GM12864 (cell line): ENCODE results near the gene ELP2.

ENCODE experiments used
- DNase-seq: peaks from one replicate; pipeline ENCODE4 v3.0.0-alpha.2; 2011; ENCODE audit warnings: low read depth
- H3K4me3 ChIP-seq: 2 replicates; pipeline ENCODE4 v1.5.1; 2011; ENCODE audit warnings: mild to moderate bottlenecking, low read depth, low read length, control low read depth
- TF ChIP-seq, protein P1 (sequence below): IDR thresholded peaks from 2 replicates; pipeline ENCODE4 v1.5.1; 2011; ENCODE audit warnings: low read depth, mild to moderate bottlenecking, moderate library complexity, low read length, control low read depth, inconsistent platforms; ENCODE audit errors: missing control alignments

The ELP2 gene

DNA sequence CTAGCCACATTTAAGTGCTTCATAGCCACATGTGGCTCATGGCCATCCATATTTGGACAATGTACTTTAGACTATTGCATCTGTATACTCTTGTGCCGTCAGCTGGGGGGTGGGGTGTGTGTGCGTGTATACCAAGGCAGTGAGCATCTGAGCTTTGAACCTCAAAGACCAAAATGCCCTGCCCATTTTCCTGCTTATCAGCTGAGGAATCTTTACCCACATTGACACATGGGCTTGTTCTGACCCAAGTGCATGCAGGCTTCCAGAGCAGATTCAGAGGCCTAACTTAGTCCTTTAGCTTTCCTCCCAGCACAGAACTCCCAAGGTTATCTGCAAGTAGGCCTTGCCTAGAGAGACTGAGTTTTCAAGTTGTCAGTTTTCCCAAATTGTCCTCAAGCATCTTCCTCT is 46.5 kb downstream of the ELP2 start:
- DNase-seq, result no peak
- TF ChIP-seq, protein P1, sequence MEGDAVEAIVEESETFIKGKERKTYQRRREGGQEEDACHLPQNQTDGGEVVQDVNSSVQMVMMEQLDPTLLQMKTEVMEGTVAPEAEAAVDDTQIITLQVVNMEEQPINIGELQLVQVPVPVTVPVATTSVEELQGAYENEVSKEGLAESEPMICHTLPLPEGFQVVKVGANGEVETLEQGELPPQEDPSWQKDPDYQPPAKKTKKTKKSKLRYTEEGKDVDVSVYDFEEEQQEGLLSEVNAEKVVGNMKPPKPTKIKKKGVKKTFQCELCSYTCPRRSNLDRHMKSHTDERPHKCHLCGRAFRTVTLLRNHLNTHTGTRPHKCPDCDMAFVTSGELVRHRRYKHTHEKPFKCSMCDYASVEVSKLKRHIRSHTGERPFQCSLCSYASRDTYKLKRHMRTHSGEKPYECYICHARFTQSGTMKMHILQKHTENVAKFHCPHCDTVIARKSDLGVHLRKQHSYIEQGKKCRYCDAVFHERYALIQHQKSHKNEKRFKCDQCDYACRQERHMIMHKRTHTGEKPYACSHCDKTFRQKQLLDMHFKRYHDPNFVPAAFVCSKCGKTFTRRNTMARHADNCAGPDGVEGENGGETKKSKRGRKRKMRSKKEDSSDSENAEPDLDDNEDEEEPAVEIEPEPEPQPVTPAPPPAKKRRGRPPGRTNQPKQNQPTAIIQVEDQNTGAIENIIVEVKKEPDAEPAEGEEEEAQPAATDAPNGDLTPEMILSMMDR, result no peak
- H3K4me3 ChIP-seq, result no peak overlapping the region

DNA sequence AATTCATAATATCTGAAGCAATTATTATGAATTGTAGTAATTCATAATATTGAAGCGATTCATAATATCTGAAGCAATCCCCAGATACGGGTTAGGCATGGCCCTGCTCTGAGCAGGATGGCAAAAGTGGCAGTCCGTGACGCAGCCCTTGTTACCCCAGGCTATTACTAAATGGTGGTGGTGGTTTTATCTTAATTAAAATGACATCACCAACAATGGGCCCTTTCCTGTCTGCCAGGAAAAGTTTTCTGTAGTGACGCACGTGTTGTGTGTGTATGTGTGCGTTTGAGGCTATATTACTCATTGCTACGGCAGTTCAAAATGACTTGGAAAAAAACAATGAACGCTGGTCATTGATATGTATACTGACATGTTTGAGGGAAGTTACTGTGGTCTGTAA is 47.0 kb downstream of the ELP2 start:
- DNase-seq, result no peak
- TF ChIP-seq, protein P1, result no peak
- H3K4me3 ChIP-seq, result no peak overlapping the region

DNA sequence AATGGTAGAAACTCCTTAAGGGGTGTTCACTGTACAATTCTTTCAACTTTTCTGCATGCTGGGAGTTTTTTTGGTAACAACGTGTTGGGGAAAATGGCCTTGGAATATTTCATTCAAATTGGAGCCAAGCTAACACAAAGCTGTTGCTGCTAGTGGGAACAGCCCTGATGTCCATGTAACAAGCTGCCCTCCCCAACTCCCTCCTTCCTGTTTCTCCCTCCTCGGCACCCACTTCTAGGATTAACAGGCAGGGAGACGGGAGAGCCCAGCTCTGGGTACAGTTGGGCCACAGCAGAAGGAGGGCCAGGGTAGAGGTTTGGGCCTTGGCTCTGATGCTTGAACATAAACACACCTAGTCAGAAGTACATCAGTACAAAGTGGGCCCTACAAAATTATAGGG is 48.2 kb downstream of the ELP2 start:
- TF ChIP-seq, protein P1, result no peak
- H3K4me3 ChIP-seq, result no peak overlapping the region
- no peak for DNase-seq

DNA sequence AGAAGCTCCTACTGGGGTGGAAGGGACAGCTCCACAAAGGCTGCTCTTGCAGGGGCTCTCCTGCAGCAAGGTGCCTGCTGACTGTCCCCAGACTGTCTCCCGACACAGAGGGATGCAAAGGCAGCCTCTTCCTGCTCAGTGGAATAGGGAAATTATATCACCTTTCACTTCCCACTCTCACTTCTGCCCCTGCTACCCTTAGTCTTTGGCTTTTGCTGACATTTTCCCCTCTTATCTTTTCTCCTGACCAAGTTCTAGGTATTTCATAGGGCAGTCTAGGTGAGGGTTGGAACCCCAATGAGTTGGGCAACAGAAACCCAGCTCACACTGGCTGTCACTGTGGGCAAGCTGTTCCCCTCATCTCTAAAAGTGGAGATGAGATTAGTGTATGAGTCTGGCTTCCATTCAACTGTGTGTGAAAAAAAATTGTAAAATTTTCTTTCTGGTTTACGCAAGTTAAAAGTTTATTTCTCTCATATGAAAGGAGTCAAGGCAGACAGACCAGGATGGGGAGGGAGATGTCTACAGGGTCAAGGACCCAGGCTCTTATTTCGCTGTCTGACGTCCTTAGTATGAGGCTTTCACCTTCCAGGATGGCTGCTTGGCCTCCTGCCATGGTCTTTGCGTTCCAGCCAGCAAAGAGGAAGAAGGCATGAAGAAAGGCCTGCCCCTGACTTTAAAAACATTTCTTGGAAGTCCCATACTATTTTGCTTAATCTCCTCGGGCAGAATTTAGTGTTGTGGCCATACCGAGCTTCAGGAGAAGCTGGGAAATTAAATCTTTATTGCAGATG is 50.1 kb downstream of the ELP2 start:
- no peak overlapping the region for H3K4me3 ChIP-seq
- DNase-seq, result no peak
- TF ChIP-seq, protein P1, result no peak

DNA sequence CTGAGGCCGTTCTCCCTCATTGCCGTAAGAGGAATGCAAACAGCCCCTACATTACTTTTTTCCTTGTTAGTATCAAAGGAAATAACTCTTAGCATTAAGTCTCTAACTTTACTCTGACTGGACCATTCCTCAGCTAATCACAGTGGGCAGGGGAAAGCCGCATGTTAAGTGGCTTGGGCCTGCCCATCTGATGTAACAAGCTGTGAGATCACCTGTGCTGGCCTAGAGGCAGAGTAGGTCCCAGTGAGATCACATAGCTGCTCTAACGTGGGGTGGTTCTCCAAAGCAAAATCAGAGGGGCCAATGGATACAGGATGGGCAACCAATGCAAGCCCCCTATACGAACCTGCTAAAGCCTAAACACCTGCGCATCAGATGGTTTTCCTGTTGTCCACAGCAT is 51.7 kb downstream of the ELP2 start:
- TF ChIP-seq, protein P1, result no peak
- DNase-seq, result no peak
- no peak overlapping the region for H3K4me3 ChIP-seq

DNA sequence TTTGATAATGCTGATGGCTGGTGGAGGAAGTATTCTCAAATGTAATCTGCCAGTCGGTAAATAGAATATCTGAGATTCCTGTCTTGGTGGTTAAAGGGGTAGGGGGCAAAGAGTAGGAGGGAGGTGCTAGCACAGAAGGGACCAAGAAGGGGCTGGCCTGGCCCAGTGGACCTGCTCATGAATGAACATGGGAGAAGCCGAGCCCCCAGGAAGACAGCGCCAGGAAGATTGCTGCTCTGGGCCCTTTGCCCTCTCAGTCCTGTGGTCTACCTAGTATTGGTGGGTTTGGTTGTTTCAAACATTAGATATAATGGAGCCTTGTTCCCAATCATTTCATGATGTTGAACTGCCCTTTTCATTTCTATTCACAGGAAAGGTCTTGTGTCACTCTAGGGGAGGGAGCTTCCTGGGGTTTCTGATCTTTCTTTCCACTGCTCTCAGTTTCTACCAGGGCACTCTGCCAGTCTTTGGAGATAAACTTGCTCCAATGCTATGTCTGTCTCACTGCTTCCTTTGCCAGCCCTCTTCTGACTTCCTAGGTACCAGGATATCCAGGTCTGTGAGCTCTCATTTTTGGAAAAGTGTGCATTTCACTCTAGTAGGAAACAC is 52.3 kb downstream of the ELP2 start:
- no peak overlapping the region for H3K4me3 ChIP-seq
- TF ChIP-seq, protein P1, result no peak
- DNase-seq, result no peak
